H1 (cell line): ENCODE data around the gene ZNF398. TPM values are rescaled to one million over a fixed set of nuclear protein-coding genes. Genes with fewer than 3 reads are reported as not detected.

Experiments used
- CTCF ChIA-PET: fragments of 300-600 bp; sonication (Branson Sonifier 250); formaldehyde crosslinking; loops from one replicate; lab custom pipeline; 2021; ENCODE audit not compliant: partially characterized antibody; lab: Charles Lee
- POLR2A ChIA-PET: fragments of 300-600 bp; sonication (Branson Sonifier 250); formaldehyde crosslinking; loops from one replicate; lab custom pipeline; 2021; ENCODE audit warnings: inconsistent platforms; ENCODE audit not compliant: partially characterized antibody; lab: Charles Lee
- DNase-seq, 2 experiments: peaks; one replicate each; pipeline versions ENCODE4 v3.0.0 to v3.0.0-alpha.2; 2010 to 2022; ENCODE audit warnings: low spot score in 2 of 2, low read depth in 1 of 2, mixed read lengths in 1 of 2
- FAIRE-seq: peaks from 2 replicates; lab custom pipeline; 2011; peaks lifted over from hg19 to GRCh38; lab: Jason Lieb, UNC
- H2AFZ ChIP-seq: 2 replicates; pipeline ENCODE4 v1.8.1; 2012; ENCODE audit warnings: low read length, inconsistent platforms
- H2AK5ac ChIP-seq: 2 replicates; pipeline ENCODE4 v1.6.1; 2013; ENCODE audit warnings: low read depth, low read length
- H2BK120ac ChIP-seq: replicated peaks from 2 replicates; pipeline ENCODE3; 2013; ENCODE audit warnings: low read depth, low read length, inconsistent platforms
- H2BK12ac ChIP-seq: 2 replicates; pipeline ENCODE4 v1.6.1; 2013; ENCODE audit warnings: low read depth, low read length
- H2BK15ac ChIP-seq: 2 replicates; pipeline ENCODE4 v1.6.1; 2013; ENCODE audit warnings: low read length
- H2BK20ac ChIP-seq: 2 replicates; pipeline ENCODE4 v1.6.1; 2013; ENCODE audit warnings: low read length
- H2BK5ac ChIP-seq: 2 replicates; pipeline ENCODE4 v1.6.1; 2013; ENCODE audit warnings: low read depth, low read length
- H3K14ac ChIP-seq: 2 replicates; pipeline ENCODE4 v1.6.1; 2013; ENCODE audit warnings: inconsistent platforms; ENCODE audit not compliant: insufficient read length
- H3K18ac ChIP-seq: 2 replicates; pipeline ENCODE4 v1.6.1; 2013; ENCODE audit warnings: low read length; ENCODE audit errors: extremely low read depth
- H3K23ac ChIP-seq: 2 replicates; pipeline ENCODE4 v1.6.1; 2013; ENCODE audit warnings: inconsistent platforms; ENCODE audit not compliant: insufficient read length
- H3K23me2 ChIP-seq: 2 replicates; pipeline ENCODE4 v1.6.1; 2013; ENCODE audit warnings: low read depth, low read length
- H3K27ac ChIP-seq: 2 replicates; pipeline ENCODE4 v1.6.1; 2011; ENCODE audit warnings: low read depth, low read length, inconsistent platforms
- H3K27me3 ChIP-seq, 4 experiments: replicated peaks in 1 of 4; 1 replicate in 1 of 4; 2 replicates in 3 of 4; pipeline versions ENCODE4 v1.6.1 to v1.8.1; 2011 to 2013; ENCODE audit warnings: low read length in 3 of 4, mild to moderate bottlenecking in 3 of 4, inconsistent platforms in 2 of 4, mixed read lengths in 2 of 4, moderate library complexity in 1 of 4; ENCODE audit not compliant: control insufficient read depth in 3 of 4, insufficient read depth in 3 of 4; ENCODE audit errors: extremely low read depth in 1 of 4
- H3K36me3 ChIP-seq, 4 experiments: 2 replicates each; pipeline versions ENCODE4 v1.6.1 to v1.8.1; 2011 to 2013; ENCODE audit warnings: mild to moderate bottlenecking in 4 of 4, low read length in 3 of 4, moderate library complexity in 2 of 4, control low read depth in 1 of 4, inconsistent platforms in 1 of 4; ENCODE audit not compliant: insufficient read depth in 4 of 4, control insufficient read depth in 2 of 4
- H3K4ac ChIP-seq: replicated peaks from 2 replicates; pipeline ENCODE3; 2013; ENCODE audit warnings: low read length, low read depth, mixed read lengths, inconsistent platforms; ENCODE audit not compliant: insufficient read length
- H3K4me1 ChIP-seq, 4 experiments: replicated peaks in 1 of 4; 1 replicate in 1 of 4; 2 replicates in 3 of 4; pipeline versions ENCODE4 v1.6.1 to v1.8.1; 2011 to 2013; ENCODE audit warnings: low read length in 3 of 4, inconsistent platforms in 2 of 4, mixed read lengths in 1 of 4; ENCODE audit not compliant: insufficient read depth in 4 of 4, control insufficient read depth in 3 of 4
- H3K4me2 ChIP-seq, 2 experiments: 2 replicates each; pipeline versions ENCODE4 v1.6.1 to v1.8.1; 2011 to 2013; ENCODE audit warnings: low read depth in 2 of 2, low read length in 2 of 2, control low read depth in 1 of 2, inconsistent platforms in 1 of 2, mild to moderate bottlenecking in 1 of 2; ENCODE audit not compliant: insufficient read depth in 1 of 2
- H3K4me3 ChIP-seq, 4 experiments: fragments of 200-600, 300-600 bp in 1 of 4; sonication (generic), shearing (Covaris generic), sonication (Bioruptor Twin) in 1 of 4; 2 replicates each; pipeline versions ENCODE4 v1.5.1 to v1.8.1; 2011 to 2016; ENCODE audit warnings: low read length in 4 of 4, low read depth in 3 of 4, control low read depth in 2 of 4, inconsistent platforms in 2 of 4, mild to moderate bottlenecking in 2 of 4, mixed read lengths in 1 of 4, moderate library complexity in 1 of 4; ENCODE audit not compliant: insufficient read depth in 2 of 4; ENCODE audit errors: extremely low read depth in 1 of 4
- H3K56ac ChIP-seq: replicated peaks from 2 replicates; pipeline ENCODE3; 2013; ENCODE audit warnings: low read depth, mild to moderate bottlenecking, mixed read lengths, low read length, inconsistent platforms; ENCODE audit not compliant: insufficient read length
- H3K79me1 ChIP-seq: 2 replicates; pipeline ENCODE4 v1.6.1; 2013; ENCODE audit warnings: low read depth, low read length, control low read depth
- H3K79me2 ChIP-seq, 2 experiments: 2 replicates each; pipeline versions ENCODE4 v1.6.1 to v1.8.1; 2012 to 2013; ENCODE audit warnings: low read length in 2 of 2, mild to moderate bottlenecking in 2 of 2, inconsistent platforms in 1 of 2; ENCODE audit not compliant: insufficient read depth in 2 of 2, control insufficient read depth in 1 of 2
- H3K9ac ChIP-seq, 4 experiments: replicated peaks in 1 of 4; 1 replicate in 1 of 4; 2 replicates in 3 of 4; pipeline versions ENCODE4 v1.6.1 to v1.8.1; 2011 to 2013; ENCODE audit warnings: low read depth in 3 of 4, low read length in 3 of 4, control low read depth in 2 of 4, mild to moderate bottlenecking in 2 of 4, moderate library complexity in 2 of 4, inconsistent platforms in 1 of 4; ENCODE audit errors: extremely low read depth in 1 of 4
- H3K9me3 ChIP-seq, 2 experiments: 2 replicates each; pipeline versions ENCODE4 v1.6.1 to v1.8.1; 2012 to 2013; ENCODE audit warnings: mild to moderate bottlenecking in 2 of 2, moderate library complexity in 2 of 2, control low read depth in 1 of 2, inconsistent platforms in 1 of 2, low read depth in 1 of 2, low read length in 1 of 2, mixed read lengths in 1 of 2; ENCODE audit not compliant: insufficient read depth in 2 of 2
- H4K20me1 ChIP-seq, 2 experiments: replicated peaks in 1 of 2; 2 replicates each; pipeline versions ENCODE3 to v1.8.1; 2011 to 2013; ENCODE audit warnings: inconsistent platforms in 2 of 2, low read length in 2 of 2, mild to moderate bottlenecking in 1 of 2; ENCODE audit not compliant: insufficient read depth in 2 of 2, control insufficient read depth in 1 of 2
- H4K5ac ChIP-seq: 2 replicates; pipeline ENCODE4 v1.6.1; 2013; ENCODE audit warnings: low read length, low read depth, mixed read lengths, inconsistent platforms; ENCODE audit not compliant: insufficient read length
- H4K8ac ChIP-seq: 2 replicates; pipeline ENCODE4 v1.8.0; 2013; ENCODE audit warnings: mild to moderate bottlenecking, moderate library complexity, low read length, inconsistent platforms; ENCODE audit not compliant: insufficient read depth; ENCODE audit errors: extremely low read depth
- H4K91ac ChIP-seq: replicated peaks from 2 replicates; pipeline ENCODE3; 2013; ENCODE audit warnings: low read length, mixed read lengths, inconsistent platforms; ENCODE audit not compliant: insufficient read length
- CBX8 ChIP-seq: fragments of 300-800, 300-1000 bp; sonication (generic); IDR thresholded peaks from 2 replicates; pipeline ENCODE4 v1.7.1; 2016; ENCODE audit warnings: low read depth, low read length, borderline replicate concordance
- EGR1 ChIP-seq: IDR thresholded peaks from 2 replicates; pipeline ENCODE4 v1.6.1; 2011; ENCODE audit warnings: low read depth, low read length, borderline replicate concordance
- EP300 ChIP-seq, 2 experiments: IDR thresholded peaks; 1 replicate in 1 of 2; 2 replicates in 1 of 2; pipeline ENCODE4 v1.6.1; 2011 to 2012; ENCODE audit warnings: low read depth in 2 of 2, low read length in 2 of 2, mild to moderate bottlenecking in 2 of 2, borderline replicate concordance in 1 of 2, inconsistent platforms in 1 of 2, moderate library complexity in 1 of 2
- KDM1A ChIP-seq: fragments of 200-600, 300-600 bp; sonication (generic); IDR thresholded peaks from 2 replicates; pipeline ENCODE4 v1.7.1; 2016; ENCODE audit warnings: mild to moderate bottlenecking, low read length, borderline replicate concordance
- KDM4A ChIP-seq: IDR thresholded peaks from one replicate; pipeline ENCODE4 v1.7.1; 2012; ENCODE audit warnings: low read depth, mild to moderate bottlenecking, moderate library complexity, low read length, inconsistent platforms; ENCODE audit not compliant: severe bottlenecking
- POLR2A ChIP-seq, 2 experiments: IDR thresholded peaks; 1 replicate in 1 of 2; 2 replicates in 1 of 2; pipeline ENCODE4 v1.6.1; 2011; ENCODE audit warnings: low read depth in 2 of 2, low read length in 2 of 2, mild to moderate bottlenecking in 2 of 2; ENCODE audit errors: control extremely low read depth in 1 of 2
- POLR2AphosphoS5 ChIP-seq: IDR thresholded peaks from 2 replicates; pipeline ENCODE4 v1.6.1; 2011; ENCODE audit warnings: low read depth, low read length
- RBBP5 ChIP-seq: IDR thresholded peaks from 2 replicates; pipeline ENCODE4 v1.7.1; 2012; ENCODE audit warnings: low read depth, mild to moderate bottlenecking, inconsistent platforms, low read length, moderate library complexity, borderline replicate concordance
- TEAD4 ChIP-seq: IDR thresholded peaks from 2 replicates; pipeline ENCODE4 v1.6.1; 2012; ENCODE audit warnings: low read depth, low read length, inconsistent platforms, mixed read lengths
- WGBS, 2 experiments: shearing (Covaris generic) in 1 of 2; methylation state at CpG; one replicate each; pipeline versions ENCODE4 v1.1.6 to v1.1.7; 2013 to 2015; ENCODE audit warnings: low lambda C conversion rate in 2 of 2, mixed read lengths in 2 of 2, inconsistent platforms in 1 of 2, low coverage in 1 of 2, missing lambda C conversion rate in 1 of 2; ENCODE audit not compliant: insufficient replicate concordance in 2 of 2, insufficient coverage in 1 of 2, insufficient read length in 1 of 2; ENCODE audit errors: extremely low coverage in 1 of 2, missing lambda C conversion rate in 1 of 2; 5-methylcytosine and 5-hydroxymethylcytosine counted together
- polyA plus RNA-seq, 7 experiments: library from polyadenylated mRNA; depleted of rRNA in 3 of 7; stranded (reverse) in 5 of 7; unstranded in 2 of 7; fragments of >200 nt in 5 of 7; fragments of 200-250 nt in 2 of 7; gene quantifications; 1 replicate in 5 of 7; 2 replicates in 1 of 7; 4 replicates in 1 of 7; pipeline versions ENCODE4 v1.2.1 to v1.2.3, GENCODE V29; 2011 to 2013; ENCODE audit warnings: missing spikeins in 2 of 7, mixed read lengths in 2 of 7
- total RNA-seq: library from RNA; stranded (reverse); fragmentation: NEBNext Ultra II Directional; extraction: Animal tissue kit (Norgen Biotek cat#: 25700); gene quantifications from 2 replicates; pipeline ENCODE4 v1.2.1, GENCODE V29; 2021
- TF ChIP-seq, protein P1 (sequence below): IDR thresholded peaks from 2 replicates; pipeline ENCODE4 v1.6.1; 2012; ENCODE audit warnings: low read length, inconsistent platforms
- TF ChIP-seq, protein P2 (sequence below): IDR thresholded peaks from 2 replicates; pipeline ENCODE4 v1.6.1; 2011; ENCODE audit warnings: low read length, improper control_type of control experiment

The ZNF398 gene
- total and polyA plus RNA-seq, 2 of the 8 experiments (the other 6 are each of a cell fraction or from before 2014, with no cell fraction given), result 52.7 to 63.5 TPM

DNA sequence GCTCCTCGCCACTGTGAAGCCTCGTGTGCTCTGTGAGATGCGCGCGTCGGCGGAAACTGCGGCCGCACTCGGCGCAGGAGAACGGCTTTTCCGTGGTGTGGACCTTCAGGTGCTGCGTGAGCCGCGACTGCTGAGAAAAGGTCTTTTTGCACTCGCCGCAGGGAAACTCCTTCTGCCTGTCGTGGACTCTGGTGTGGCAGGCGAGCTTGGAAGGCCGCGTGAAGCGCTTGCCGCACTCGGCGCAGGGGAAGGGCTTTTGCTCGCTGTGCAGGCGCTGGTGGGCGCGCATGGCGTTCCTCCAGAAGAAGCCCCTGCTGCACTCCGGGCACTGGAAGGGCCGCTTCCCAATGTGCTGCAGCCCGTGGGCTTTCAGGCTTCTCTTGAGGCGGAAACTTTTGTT lies 43.0 kb upstream of the ZNF398 start:
- H2BK120ac ChIP-seq, result no peak overlapping the region
- H3K14ac ChIP-seq, result no peak overlapping the region
- H3K4me2 ChIP-seq, result no peak overlapping the region
- no peak overlapping the region for H3K4me3 ChIP-seq
- no peaks in the 10 kb centered on the region for H3K4me1 ChIP-seq
- no peak overlapping the region for H3K56ac ChIP-seq
- no peak overlapping the region for H3K27ac ChIP-seq
- DNase-seq (no peak), FAIRE-seq (no peak)
- H4K91ac ChIP-seq, result no peak overlapping the region
- H2BK5ac ChIP-seq, result no peak overlapping the region
- ChIA-PET CTCF (interaction anchor here (0.9 to 4.1 kb wide), 6 partner anchors 10 to 149 kb away, joined by 3 to 23 read pairs (median 4); partner anchors contain the start of gene ZNF425), POLR2A (interaction anchor here (1.1 to 1.3 kb wide), 3 partner anchors 21 to 65 kb away, joined by 3 to 4 read pairs (median 3); no protein-coding TSS in a partner anchor)
- no peaks in the 10 kb centered on the region for H3K23me2 ChIP-seq
- no peak overlapping the region for H3K9ac ChIP-seq
- H3K4ac ChIP-seq, result no peak overlapping the region
- 95% methylated on average over 34 of the region's 35 CpGs; no CpG with 5 or more reads in 1 of the 2 experiments for WGBS, 2 experiments
- no peak overlapping the region for H3K23ac ChIP-seq
- H3K9me3 ChIP-seq, result no peaks in the 10 kb centered on the region
- no peak overlapping the region for H2AFZ ChIP-seq
- no peaks in the 10 kb centered on the region for H3K79me1 ChIP-seq
- H4K8ac ChIP-seq, result no peak overlapping the region; the same call in 1 of the 2 replicates
- no peak overlapping the region for H2BK20ac ChIP-seq
- H4K5ac ChIP-seq, result no peak overlapping the region
- H2BK12ac ChIP-seq, result no peak overlapping the region
- H2AK5ac ChIP-seq, result no peak overlapping the region
- H3K36me3 ChIP-seq, result peaks cover 0 to 3% (median 0%) of the 10 kb centered on the region in 4 experiments; a peak in 1 of 8 replicates
- H3K18ac ChIP-seq, result no peak overlapping the region
- no peaks in the 10 kb centered on the region for H4K20me1 ChIP-seq
- 0 out of 2 replicates have a peak overlapping the region, but pooled peaks have one; percentile 16 for H2BK15ac ChIP-seq
- H3K27me3 ChIP-seq, result no peaks in the 10 kb centered on the region
- H3K79me2 ChIP-seq, result no peaks in the 10 kb centered on the region
- TF ChIP-seq, protein P1, sequence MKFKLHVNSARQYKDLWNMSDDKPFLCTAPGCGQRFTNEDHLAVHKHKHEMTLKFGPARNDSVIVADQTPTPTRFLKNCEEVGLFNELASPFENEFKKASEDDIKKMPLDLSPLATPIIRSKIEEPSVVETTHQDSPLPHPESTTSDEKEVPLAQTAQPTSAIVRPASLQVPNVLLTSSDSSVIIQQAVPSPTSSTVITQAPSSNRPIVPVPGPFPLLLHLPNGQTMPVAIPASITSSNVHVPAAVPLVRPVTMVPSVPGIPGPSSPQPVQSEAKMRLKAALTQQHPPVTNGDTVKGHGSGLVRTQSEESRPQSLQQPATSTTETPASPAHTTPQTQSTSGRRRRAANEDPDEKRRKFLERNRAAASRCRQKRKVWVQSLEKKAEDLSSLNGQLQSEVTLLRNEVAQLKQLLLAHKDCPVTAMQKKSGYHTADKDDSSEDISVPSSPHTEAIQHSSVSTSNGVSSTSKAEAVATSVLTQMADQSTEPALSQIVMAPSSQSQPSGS, result no peak
- TF ChIP-seq POLR2A (IDR thresholded peaks at IDR 0.05; ENCODE audit: control extremely low read depth in 1 of 2, low read depth in 2 of 2, low read length in 2 of 2) (no peak), POLR2AphosphoS5 (no peak), RBBP5 (no peak), CBX8 (no peak), KDM1A (no peak), EGR1 (no peak), KDM4A (no peak), EP300 (IDR thresholded peaks at IDR 0.05; ENCODE audit: borderline replicate concordance in 1 of 2, low read depth in 2 of 2, low read length in 2 of 2) (no peak), TEAD4 (no peak)
- TF ChIP-seq, protein P2, sequence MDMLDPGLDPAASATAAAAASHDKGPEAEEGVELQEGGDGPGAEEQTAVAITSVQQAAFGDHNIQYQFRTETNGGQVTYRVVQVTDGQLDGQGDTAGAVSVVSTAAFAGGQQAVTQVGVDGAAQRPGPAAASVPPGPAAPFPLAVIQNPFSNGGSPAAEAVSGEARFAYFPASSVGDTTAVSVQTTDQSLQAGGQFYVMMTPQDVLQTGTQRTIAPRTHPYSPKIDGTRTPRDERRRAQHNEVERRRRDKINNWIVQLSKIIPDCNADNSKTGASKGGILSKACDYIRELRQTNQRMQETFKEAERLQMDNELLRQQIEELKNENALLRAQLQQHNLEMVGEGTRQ, result no peak
